ENCODE results near the gene INSIG1.

INSIG1 gene

DNA sequence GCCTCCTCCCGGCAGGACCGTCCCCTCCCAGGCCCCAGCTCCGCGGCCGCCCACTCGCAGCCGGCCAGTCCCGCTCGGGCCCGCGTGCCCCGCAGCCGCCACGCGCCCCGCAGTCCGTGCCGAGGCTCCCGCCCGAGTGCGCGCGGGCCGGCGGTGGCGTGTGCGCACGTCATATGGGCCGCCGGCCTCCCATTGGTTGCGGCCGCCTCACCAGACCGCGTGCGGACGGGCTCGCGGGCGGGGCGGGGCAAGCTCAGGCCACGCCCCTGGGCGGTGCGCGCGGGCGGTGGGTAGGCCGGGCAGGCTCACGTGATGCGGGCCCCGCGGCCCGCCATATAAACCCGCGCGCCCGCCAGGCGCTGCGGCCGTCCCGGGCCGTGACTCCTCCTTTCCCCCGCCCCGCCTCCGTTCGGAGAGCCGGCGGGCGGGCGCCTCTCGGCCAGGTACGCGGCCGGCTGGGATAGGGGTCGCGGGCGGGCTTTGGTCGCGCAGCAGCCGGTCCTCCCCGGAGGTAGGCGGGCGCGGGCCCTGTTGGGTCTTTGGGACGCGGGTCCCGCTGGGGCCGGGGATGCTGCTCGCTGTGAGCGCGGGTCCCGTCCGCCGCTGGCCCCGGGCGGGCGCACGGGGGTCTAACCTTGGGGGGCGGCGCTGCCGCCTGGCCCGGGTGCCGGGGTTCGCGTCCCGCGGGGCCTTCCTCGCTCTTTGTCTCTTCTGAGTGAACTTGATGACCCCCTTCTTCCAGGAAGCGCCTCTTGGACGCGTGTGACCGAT lies at the start of gene INSIG1:
TSS of gene INSIG1 (plus strand) at position 362 of the 771 bp plus-strand sequence. CDS start at position 770, 408 bp downstream.
- peak; percentile 68 for DNase-seq (ENCODE audit: low read depth, low spot score)

DNA sequence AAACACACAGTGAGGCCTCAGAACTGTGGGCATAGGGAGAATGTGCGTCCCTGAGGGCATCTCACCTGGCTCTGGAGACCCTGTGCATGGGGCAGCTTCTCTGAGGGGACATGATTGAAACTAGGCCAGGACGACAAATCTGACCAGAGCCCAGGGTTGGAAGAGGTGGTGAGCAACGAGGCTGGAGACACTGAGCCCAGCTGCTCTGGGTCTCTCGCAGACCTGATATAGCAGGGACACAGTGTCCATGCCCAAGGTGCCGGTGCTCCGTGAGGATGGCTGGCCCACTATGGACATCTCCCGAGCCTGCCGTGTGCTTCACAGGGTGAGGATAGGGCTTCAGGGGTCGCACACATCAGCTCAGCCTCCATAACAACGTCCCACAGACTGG lies 49.3 kb upstream of the INSIG1 start:
- DNase-seq (ENCODE audit: low read depth, low spot score) = no peak

DNA sequence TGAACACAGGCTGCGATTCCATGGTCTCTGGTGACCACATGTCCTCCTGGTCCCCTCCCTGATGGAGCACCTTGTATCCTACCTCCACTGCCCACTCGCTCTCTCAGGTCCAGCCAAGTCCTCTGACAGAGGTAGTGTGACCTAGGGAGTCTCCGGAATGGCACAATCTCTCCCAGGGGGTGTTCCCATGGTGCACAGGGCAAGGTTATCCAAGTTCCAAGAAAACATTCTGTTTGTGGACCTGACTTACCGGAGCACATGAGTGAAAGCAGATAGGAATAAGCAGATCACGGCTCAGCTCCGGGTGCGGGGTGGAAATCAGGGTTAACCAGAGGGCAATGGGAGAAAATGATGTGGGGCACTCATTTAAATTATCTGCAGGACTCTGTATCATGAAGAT lies 45.8 kb upstream of the INSIG1 start:
- no peak for DNase-seq (ENCODE audit: low read depth, low spot score)

DNA sequence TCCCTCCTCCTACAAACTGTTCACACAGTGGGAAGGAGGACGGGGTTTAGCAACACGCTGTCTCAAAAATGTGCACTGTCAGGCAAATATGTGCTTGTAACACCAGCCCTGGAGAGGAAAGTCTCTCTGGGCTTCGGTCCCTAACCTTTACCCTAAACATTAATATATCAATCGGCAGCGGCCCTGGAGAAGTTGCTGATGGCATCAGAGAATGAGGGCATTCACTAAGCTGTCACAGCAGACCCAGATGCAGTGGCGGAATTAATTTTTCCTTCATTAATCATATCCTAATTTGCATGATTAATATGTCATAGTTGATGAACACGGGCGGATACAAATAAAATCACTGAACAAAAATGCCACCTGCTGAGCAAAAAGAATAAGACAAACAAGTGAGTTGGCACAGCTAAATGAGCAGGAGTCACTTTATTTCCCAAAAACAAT lies 45.2 kb upstream of the INSIG1 start:
- DNase-seq (ENCODE audit: low read depth, low spot score) = no peak

GRCh38 chr7:155252892-155253501 lies 44.7 kb upstream of the INSIG1 start:
- no peak for DNase-seq (ENCODE audit: low read depth, low spot score)

DNA sequence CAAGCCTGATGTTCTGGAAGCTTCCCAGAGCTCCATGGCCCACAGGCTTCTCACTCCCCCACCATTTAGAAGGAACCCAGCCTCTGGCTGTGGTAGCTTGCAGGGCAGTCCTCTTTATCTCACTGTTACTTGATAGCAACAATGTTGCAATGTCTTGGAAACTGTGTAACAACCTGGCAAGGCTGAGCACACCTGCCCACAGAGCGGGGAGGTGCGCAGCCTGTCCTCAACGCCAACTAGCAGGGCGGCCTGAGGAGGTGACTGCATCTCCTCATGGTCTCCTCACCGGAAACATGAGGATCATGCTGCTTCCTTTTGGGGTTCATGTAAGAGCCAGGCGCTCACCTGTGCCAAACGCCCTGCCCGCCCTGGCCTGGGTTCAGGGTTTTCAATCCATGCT lies 43.7 kb upstream of the INSIG1 start:
- DNase-seq (ENCODE audit: low read depth, low spot score) = no peak

DNA sequence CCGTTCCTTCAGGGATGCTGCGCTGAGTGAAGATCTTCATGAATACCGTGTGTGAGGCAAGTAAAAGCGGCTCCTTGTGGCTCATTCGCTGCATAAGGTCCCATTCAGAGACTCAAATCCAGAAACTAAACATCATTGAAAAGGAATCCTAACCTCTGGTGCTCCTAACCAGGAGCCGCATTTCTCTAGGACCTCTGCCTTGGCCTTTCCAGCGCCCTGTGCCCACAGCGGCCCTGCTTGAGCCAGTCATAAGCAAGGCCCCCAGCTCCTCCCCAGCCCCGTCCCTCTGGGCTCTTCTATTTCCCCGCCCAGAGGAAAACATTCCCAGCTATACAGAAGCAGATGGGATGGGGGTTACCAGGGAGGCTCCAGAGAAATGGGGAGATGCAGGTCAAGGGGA lies 42.6 kb upstream of the INSIG1 start:
- no peak for DNase-seq (ENCODE audit: low read depth, low spot score)

GRCh38 chr7:155255621-155256020 lies 42.1 kb upstream of the INSIG1 start:
- DNase-seq (ENCODE audit: low read depth, low spot score) = no peak

GRCh38 chr7:155256081-155256760 lies 41.5 kb upstream of the INSIG1 start:
- no peak for DNase-seq (ENCODE audit: low read depth, low spot score)

DNA sequence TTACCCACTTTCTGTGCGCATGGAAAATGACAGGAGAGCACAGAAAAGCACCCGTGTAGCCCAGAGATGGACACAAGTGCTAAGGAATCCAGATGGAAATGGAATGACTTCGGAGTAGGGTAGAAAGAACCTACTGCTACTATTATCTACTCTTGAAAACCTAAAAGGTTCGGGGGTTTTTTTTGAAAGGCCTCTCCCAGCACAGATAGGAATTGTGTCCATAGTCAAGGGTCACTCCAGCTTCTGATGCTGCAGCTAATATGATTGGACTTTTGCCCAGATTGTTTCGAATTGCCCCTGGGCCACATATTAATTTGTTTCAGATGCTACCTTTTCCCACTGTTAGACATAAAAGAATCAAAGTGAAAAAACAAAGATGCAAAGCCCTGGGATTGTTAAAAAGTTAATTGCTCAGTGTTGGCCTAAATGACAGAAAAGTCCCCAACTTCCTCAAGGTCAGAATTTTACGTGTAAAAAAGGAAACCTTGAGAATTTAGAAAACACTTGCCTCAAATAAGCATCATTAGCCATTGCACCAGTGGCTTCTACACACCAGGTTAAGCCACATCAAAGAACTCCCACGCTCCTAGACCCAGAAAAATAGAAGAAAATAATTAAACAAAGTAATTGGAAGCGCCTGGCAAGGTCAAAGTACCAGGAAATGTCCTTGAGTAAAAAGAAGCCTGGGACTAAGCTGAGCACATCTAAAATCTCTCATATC lies 40.8 kb upstream of the INSIG1 start:
- DNase-seq (ENCODE audit: low read depth, low spot score) = no peak

DNA sequence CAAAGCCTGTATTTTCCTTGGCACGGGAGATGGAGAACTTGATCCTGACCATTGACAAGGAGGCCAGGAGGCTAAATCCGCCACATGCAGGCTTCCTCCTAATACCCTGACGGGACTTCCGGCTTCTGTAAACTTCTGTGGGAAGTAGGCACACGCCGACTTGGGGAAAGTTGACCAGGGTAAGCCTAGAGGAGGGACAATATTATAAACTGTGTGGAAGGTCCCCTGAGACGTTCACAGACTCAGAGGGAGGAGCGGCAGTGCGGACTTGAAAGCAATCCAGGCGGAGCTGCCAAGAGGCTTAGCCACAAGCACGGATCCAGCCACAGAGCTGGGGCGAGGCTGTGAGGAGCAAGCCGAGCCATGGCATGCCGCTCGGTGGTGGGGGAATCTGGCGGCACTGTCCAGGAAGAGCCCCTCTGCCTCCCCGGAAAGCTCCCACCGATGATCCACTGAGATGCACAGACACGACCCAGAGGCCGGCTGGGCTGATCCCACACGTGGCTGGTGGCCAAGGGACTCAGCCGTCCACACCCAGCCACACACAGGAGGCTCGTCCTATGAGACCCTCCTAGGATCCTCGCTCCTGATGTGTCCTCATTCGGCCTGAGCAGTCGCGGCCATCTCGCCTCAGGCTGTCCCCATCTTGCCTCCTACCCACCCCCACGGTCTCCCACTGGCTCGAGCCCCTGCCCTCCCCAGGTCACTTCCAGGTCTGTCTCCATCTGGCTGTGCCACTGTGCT lies 40.0 kb upstream of the INSIG1 start:
- peak; percentile 78 for DNase-seq (ENCODE audit: low read depth, low spot score)

DNA sequence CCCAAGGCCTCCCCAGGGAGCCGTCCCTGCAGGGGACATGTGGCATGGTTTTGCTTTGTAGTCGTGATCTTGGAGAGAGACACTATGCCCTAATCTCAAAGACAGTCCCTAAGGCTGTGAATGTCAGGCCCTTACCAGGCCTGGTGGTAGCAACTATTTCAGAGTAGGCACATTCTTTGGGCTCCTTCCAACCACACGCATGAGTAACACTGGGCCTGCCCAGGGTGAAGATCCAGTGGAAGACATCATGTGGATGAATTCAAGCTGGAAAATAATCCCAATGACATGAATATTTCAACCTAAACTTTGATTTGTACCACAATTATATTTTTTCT lies 39.5 kb upstream of the INSIG1 start:
- peak; percentile 45 for DNase-seq (ENCODE audit: low read depth, low spot score)

DNA sequence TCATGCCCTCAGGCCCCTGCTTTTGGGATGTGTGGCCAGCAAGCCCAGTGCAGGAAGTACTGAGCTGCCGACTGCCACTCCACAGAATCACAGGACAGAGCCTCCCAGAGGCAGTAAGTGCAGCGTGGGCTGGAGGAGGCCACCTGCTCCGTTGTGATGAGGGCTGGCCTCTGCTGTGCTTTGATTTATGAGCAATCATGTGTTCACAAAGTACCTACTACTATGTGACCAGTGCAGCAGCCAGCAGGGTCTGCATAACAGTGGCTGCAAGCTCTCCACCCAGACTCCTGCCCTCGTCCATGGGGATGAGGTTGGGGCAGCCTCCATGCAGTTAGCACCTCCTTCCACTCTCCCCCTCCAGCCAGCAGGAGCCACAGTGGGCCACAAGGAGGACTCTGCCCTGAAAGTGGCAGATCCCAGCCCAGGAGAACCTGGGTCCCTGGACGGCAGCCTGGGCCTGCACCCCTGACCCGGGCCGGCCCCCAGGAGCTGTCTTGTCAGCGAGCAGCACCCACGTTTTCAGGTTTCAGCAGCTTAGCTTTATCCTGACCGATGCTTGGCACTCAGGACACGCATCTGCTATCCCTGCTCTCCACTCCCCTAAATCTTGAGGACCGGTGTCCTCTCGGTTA lies 37.7 kb upstream of the INSIG1 start:
- no peak for DNase-seq (ENCODE audit: low read depth, low spot score)

- no peak for DNase-seq (ENCODE audit: low read depth, low spot score)
These were observed 37.2 kb upstream of the INSIG1 start for GRCh38 chr7:155260498-155260872.

GRCh38 chr7:155261031-155261985 lies 36.4 kb upstream of the INSIG1 start:
- DNase-seq (ENCODE audit: low read depth, low spot score) = no peak

DNA sequence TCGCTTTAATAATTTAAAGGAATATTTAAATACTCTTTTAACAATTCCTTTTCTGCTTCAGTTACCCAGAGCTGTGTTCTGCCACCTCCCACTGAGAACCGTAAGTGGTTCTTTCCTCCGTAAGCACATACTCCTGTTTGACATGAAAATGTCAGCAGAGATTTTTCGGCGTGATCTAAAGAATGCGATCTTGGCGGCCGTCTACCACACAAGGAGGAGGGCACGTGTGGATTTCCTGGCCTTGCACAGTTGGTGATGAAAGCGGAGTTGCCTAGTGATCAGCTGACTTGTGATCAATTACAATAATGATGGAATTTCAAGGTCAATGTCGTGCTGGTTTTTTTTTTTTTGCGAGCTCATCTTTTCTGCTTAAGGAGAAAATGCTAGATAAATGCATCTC lies 35.6 kb upstream of the INSIG1 start:
- DNase-seq (ENCODE audit: low read depth, low spot score) = no peak

GRCh38 chr7:155263051-155263450 lies 34.6 kb upstream of the INSIG1 start:
- DNase-seq (ENCODE audit: low read depth, low spot score) = no peak

DNA sequence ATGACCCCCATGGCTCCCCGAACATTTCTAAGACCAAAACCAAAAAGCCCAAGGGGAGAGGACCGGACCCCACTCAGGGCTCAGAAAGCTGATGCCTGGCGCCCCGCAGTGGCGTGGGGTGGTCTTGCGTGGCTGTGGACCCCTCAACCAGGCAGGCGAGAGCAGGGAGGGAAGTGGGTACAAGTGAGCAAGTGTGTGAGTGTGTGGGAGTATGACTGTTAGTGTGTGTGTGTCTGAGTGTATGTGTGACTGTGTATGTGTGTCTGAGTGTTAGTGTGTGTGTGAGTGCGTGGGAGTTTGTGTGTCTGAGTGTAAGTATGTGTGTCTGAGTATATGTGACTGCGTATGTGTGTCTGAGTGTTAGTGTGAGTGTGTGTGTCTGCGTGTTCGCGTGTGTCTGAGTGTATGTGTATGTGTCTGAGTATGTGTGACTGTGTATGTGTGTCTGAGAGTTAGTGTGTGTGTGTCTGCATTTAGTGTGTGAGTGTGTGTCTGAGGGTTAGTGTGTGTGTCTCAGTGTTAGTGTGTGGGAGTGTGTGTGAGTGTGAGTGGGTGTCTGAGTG lies 34.0 kb upstream of the INSIG1 start:
- DNase-seq (ENCODE audit: low read depth, low spot score) = no peak

- DNase-seq (ENCODE audit: low read depth, low spot score) = no peak
These were observed 32.5 kb upstream of the INSIG1 start for GRCh38 chr7:155265144-155265543.

- DNase-seq (ENCODE audit: low read depth, low spot score) = no peak
These were observed 31.7 kb upstream of the INSIG1 start for GRCh38 chr7:155265961-155266360.
